ENCODE measurements around the gene FGF1. TPM values are rescaled to one million over a fixed set of nuclear protein-coding genes. Genes with fewer than 3 reads are reported as not detected.

FGF1 gene
- total and polyA plus RNA-seq, 2 of the 4 experiments (the other 2 are of a cell fraction), result 7.6 to 7.7 TPM

- H3K4me1 ChIP-seq (ENCODE audit: control insufficient read depth, insufficient read depth, low read length), result no peaks in the 10 kb centered on the region
- no peaks in the 10 kb centered on the region for H3K9me3 ChIP-seq (ENCODE audit: control insufficient read depth, insufficient read depth, low read length)
- no peak overlapping the region for H2AK5ac ChIP-seq (ENCODE audit: low read depth, low read length)
- H3K56ac ChIP-seq (ENCODE audit: extremely low read depth, insufficient read depth, low read length), result no peak overlapping the region
- no peak overlapping the region for H2AK9ac ChIP-seq (replicated peaks; ENCODE audit: low read depth, low read length, poor library complexity)
- no peak overlapping the region for H2BK5ac ChIP-seq (ENCODE audit: low read depth, low read length, poor library complexity, severe bottlenecking)
- no TSS peak for BruUV-seq (replicated peaks)
- no peaks in the 10 kb centered on the region for H3K27me3 ChIP-seq (ENCODE audit: control insufficient read depth, insufficient read depth, low read length)
- TF ChIP-seq CTCF (conservative IDR thresholded peaks at IDR 0.05; ENCODE audit: low read depth, low read length) (no peak), MXI1 (IDR thresholded peaks at IDR 0.05; ENCODE audit: borderline replicate concordance, low read depth, low read length) (no peak), MAFK (IDR thresholded peaks at IDR 0.05; ENCODE audit: low read depth, low read length) (no peak), CEBPB (IDR thresholded peaks at IDR 0.05; ENCODE audit: low read depth, low read length) (no peak), MAZ (IDR thresholded peaks at IDR 0.05; ENCODE audit: borderline replicate concordance, low read depth, low read length) (no peak), BHLHE40 (IDR thresholded peaks at IDR 0.05; ENCODE audit: low read depth, low read length) (no peak), CHD1 (IDR thresholded peaks at IDR 0.05; ENCODE audit: low read depth, low read length) (no peak), FOS (IDR thresholded peaks at IDR 0.05; ENCODE audit: low read depth, low read length) (no peak), RFX5 (IDR thresholded peaks at IDR 0.05; ENCODE audit: low read depth, low read length) (no peak), SMC3 (IDR thresholded peaks at IDR 0.05; ENCODE audit: low read depth, low read length) (no peak), POLR2A (IDR thresholded peaks at IDR 0.05; ENCODE audit: low read depth, low read length) (no peak), NFE2L2 (IDR thresholded peaks at IDR 0.05; ENCODE audit: low read depth, low read length) (no peak), RAD21 (IDR thresholded peaks at IDR 0.05; ENCODE audit: low read length) (no peak), RCOR1 (IDR thresholded peaks at IDR 0.05; ENCODE audit: insufficient replicate concordance, low read length) (no peak)
- TF ChIP-seq, protein P1, sequence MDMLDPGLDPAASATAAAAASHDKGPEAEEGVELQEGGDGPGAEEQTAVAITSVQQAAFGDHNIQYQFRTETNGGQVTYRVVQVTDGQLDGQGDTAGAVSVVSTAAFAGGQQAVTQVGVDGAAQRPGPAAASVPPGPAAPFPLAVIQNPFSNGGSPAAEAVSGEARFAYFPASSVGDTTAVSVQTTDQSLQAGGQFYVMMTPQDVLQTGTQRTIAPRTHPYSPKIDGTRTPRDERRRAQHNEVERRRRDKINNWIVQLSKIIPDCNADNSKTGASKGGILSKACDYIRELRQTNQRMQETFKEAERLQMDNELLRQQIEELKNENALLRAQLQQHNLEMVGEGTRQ (IDR thresholded peaks at IDR 0.05; ENCODE audit: low read depth, low read length), result no peak
- TF ChIP-seq, protein P2, sequence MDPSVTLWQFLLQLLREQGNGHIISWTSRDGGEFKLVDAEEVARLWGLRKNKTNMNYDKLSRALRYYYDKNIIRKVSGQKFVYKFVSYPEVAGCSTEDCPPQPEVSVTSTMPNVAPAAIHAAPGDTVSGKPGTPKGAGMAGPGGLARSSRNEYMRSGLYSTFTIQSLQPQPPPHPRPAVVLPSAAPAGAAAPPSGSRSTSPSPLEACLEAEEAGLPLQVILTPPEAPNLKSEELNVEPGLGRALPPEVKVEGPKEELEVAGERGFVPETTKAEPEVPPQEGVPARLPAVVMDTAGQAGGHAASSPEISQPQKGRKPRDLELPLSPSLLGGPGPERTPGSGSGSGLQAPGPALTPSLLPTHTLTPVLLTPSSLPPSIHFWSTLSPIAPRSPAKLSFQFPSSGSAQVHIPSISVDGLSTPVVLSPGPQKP (IDR thresholded peaks at IDR 0.05; ENCODE audit: borderline replicate concordance, low read depth, low read length), result no peak
- no peak overlapping the region for H4K5ac ChIP-seq (ENCODE audit: low read depth, low read length)
- H3K9me1 ChIP-seq (ENCODE audit: insufficient read depth, low read length), result no peaks in the 10 kb centered on the region
- H3K23ac ChIP-seq (ENCODE audit: low read depth, low read length), result no peak overlapping the region
- no peaks in the 10 kb centered on the region for H3K79me1 ChIP-seq (ENCODE audit: low read depth in 1 of 2, low read length in 2 of 2)
- H4K20me1 ChIP-seq (ENCODE audit: insufficient read depth, low read length), result no peaks in the 10 kb centered on the region
- no peak overlapping the region for H3K27ac ChIP-seq (ENCODE audit: insufficient read depth, low read length)
- WGBS, 2 experiments (ENCODE audit: extremely low coverage in 2 of 2, insufficient read length in 1 of 2), result no CpG with 5 or more reads among the region's 1 CpG
- H2AFZ ChIP-seq (replicated peaks; ENCODE audit: low read length, poor library complexity), result no peak overlapping the region
- POLR2A ChIA-PET (ENCODE audit: unreplicated experiment), result no interaction called here
- no peak for DNase-seq
- H4K91ac ChIP-seq (ENCODE audit: insufficient read depth, low read depth, low read length), result no peak overlapping the region
- intact Hi-C loops (cut with micrococcal nuclease) (no loop called here), dilution Hi-C loops (cut with HindIII; ENCODE audit: low sequenced_read_pairs, unreplicated experiment) (no loop called here), in situ Hi-C loops (cut with MboI; ENCODE audit: low sequenced_read_pairs) (no loop called here)
- no peak overlapping the region for H2BK20ac ChIP-seq (ENCODE audit: low read depth, low read length)
- no peak overlapping the region for H4K8ac ChIP-seq (ENCODE audit: low read depth in 2 of 2, low read length in 2 of 2)
- no peak overlapping the region for H2BK120ac ChIP-seq (ENCODE audit: low read depth, low read length)
- H3K4ac ChIP-seq (ENCODE audit: low read depth, low read length), result no peak overlapping the region
- H3K18ac ChIP-seq (ENCODE audit: low read depth, low read length), result no peak overlapping the region
- CTCF ChIA-PET, result interaction anchor here (1.2 kb wide), 1 partner anchor 79 kb away, joined by 4 read pairs; no protein-coding TSS in a partner anchor
- H3K36me3 ChIP-seq (ENCODE audit: control insufficient read depth, insufficient read depth, low read length), result no peaks in the 10 kb centered on the region
- no peak overlapping the region for H2BK15ac ChIP-seq (ENCODE audit: low read depth, low read length)
- ATAC-seq (ENCODE audit: low read depth), result no peak
- H3K4me3 ChIP-seq (ENCODE audit: insufficient read depth, low read depth, low read length), result no peak overlapping the region
- H3K4me2 ChIP-seq (ENCODE audit: low read depth, low read length), result no peak overlapping the region
- H3K14ac ChIP-seq (replicated peaks; ENCODE audit: low read depth, low read length), result no peak overlapping the region
- H3K9ac ChIP-seq (ENCODE audit: low read depth, low read length), result no peak overlapping the region
Observed at GRCh38 chr5:142576804-142577203, 109.1 kb downstream of the FGF1 start.
